Activated naive CD8-positive, alpha-beta T cell treated with anti-CD3 and anti-CD28 coated beads for 36 hours (primary cell): Measurements from ENCODE around the gene PYCARD. TPM values are rescaled to one million over a fixed set of nuclear protein-coding genes. Genes with fewer than 3 reads are reported as not detected.
A peak's percentile ranks its signal among the peaks of the same experiment; 100 is the strongest.

Experiments used
- DNase-seq: peaks from one replicate; pipeline ENCODE4 v3.0.0; 2021
- H3K27ac Mint-ChIP-seq: one replicate; pipeline ENCODE4 v1.8.0; 2022; ENCODE audit warnings: mild to moderate bottlenecking, moderate library complexity, mixed read lengths
- H3K27me3 Mint-ChIP-seq: one replicate; pipeline ENCODE4 v1.8.0; 2022; ENCODE audit warnings: mild to moderate bottlenecking, mixed read lengths
- H3K36me3 Mint-ChIP-seq: one replicate; pipeline ENCODE4 v1.8.0; 2021; ENCODE audit warnings: mild to moderate bottlenecking, mixed read lengths
- H3K4me1 Mint-ChIP-seq: one replicate; pipeline ENCODE4 v1.8.0; 2021; ENCODE audit warnings: mixed read lengths
- H3K4me3 Mint-ChIP-seq: one replicate; pipeline ENCODE4 v1.8.0; 2022; ENCODE audit warnings: mild to moderate bottlenecking, moderate library complexity, mixed read lengths
- H3K9me3 Mint-ChIP-seq: one replicate; pipeline ENCODE4 v1.8.0; 2022; ENCODE audit warnings: mixed read lengths
- total RNA-seq, 2 experiments: library from RNA; stranded (reverse); gene quantifications; one replicate each; pipeline ENCODE4 v1.2.3, GENCODE V29; 2021

The PYCARD gene
- total RNA-seq, 2 experiments from 2014 or later = 5.0 to 5.2 TPM

- Mint-ChIP-seq H3K27ac (no peak overlapping the region), H3K27me3 (peaks cover 38% of the 10 kb centered on the region), H3K4me3 (no peak overlapping the region), H3K36me3 (no peaks in the 10 kb centered on the region), H3K9me3 (no peaks in the 10 kb centered on the region), H3K4me1 (peaks cover 4% of the 10 kb centered on the region)
- no peak for DNase-seq
Observed at GRCh38 chr16:31221357-31222160, 19.0 kb upstream of the PYCARD start.

GRCh38 chr16:31219154-31219741 lies 16.7 kb upstream of the PYCARD start:
- peaks cover 57% of the 10 kb centered on the region for H3K27me3 Mint-ChIP-seq
- H3K36me3 Mint-ChIP-seq = no peaks in the 10 kb centered on the region
- no peaks in the 10 kb centered on the region for H3K9me3 Mint-ChIP-seq

DNA sequence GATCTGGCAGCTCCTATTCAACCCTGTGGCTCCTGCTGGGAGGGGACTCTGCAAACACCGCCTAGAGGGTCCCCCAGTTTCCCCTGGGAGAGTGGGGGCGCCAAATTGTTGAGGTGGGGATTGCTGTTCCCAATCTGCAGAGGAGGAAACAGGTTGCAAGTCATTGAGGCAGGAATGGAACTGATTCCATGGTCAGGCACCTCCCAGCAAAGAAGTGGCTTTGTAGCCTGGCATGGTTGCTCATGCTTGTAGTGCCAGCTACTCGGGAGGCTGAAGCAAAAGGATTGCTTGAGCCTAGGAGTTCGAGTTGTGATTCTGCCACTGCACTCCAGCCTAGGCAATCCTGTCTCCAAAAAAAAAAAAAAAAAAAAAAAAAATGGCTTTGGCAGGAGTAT lies 14.6 kb upstream of the PYCARD start:
- H3K27me3 Mint-ChIP-seq = peaks cover 75% of the 10 kb centered on the region
- no peak for DNase-seq
- H3K27ac Mint-ChIP-seq = no peak overlapping the region
- H3K36me3 Mint-ChIP-seq = no peaks in the 10 kb centered on the region
- H3K9me3 Mint-ChIP-seq = no peaks in the 10 kb centered on the region
- peak overlapping the region; percentile 55 for H3K4me3 Mint-ChIP-seq
- H3K4me1 Mint-ChIP-seq = peaks cover 14% of the 10 kb centered on the region

More at GRCh38 chr16:31219154-31219741, 16.7 kb upstream of the PYCARD start:
- no peak overlapping the region for H3K27ac Mint-ChIP-seq
- no peak overlapping the region for H3K4me3 Mint-ChIP-seq
- no peak for DNase-seq
- H3K4me1 Mint-ChIP-seq = peaks cover 14% of the 10 kb centered on the region

DNA sequence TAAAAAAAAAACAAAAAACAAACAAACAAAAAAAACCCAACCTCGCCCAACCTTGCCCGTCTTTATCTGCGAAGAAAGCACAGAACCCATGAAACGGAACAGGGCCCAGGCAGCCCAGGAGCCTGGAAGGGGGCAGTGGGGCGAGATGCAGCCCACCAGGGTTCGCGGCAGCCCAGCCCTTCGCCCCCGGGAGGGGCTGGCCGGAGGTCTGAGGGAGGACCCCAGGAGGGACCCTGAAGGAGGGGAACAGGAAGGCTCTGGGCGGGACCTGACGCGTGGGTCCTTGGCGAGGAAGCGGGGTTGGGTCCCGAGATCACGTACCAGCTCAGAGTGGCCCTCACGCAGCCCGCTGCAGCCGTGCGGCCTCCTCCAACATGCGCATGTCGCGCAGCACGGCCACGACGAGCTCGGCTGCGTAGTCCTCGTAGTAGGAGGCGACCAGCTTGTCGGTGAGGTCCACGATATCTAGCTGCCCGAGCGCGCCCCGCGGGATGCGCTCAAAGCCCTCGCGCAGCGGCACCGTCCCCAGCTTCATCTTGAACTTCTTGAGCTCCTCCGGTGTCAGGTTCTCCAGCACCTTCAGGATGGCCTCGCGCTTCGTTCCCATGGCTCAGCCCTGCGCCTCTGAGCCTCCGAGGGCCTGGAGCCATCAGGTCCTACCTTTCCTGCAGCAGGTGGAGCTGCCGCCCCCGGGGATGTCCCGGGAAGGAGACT lies 14.0 kb upstream of the PYCARD start, which contains the start of gene PYDC1:
TSS of gene PYDC1 (minus strand) at position 714 of the 714 bp plus-strand sequence. CDS start at position 607, 107 bp downstream.
- Mint-ChIP-seq H3K9me3 (no peaks in the 10 kb centered on the region), H3K27me3 (peaks cover 71% of the 10 kb centered on the region), H3K4me3 (peak within 1 kb of the TSS; percentile 55), H3K27ac (no peak within 1 kb of the TSS), H3K36me3 (no peaks in the 10 kb centered on the region), H3K4me1 (peaks cover 16% of the 10 kb centered on the region)
- DNase-seq = peak; percentile 22

GRCh38 chr16:31215287-31216162 lies 13.0 kb upstream of the PYCARD start:
- DNase-seq = peak; percentile 31
- Mint-ChIP-seq H3K4me3 (peak overlapping the region; percentile 55), H3K27ac (no peak overlapping the region), H3K4me1 (peaks cover 17% of the 10 kb centered on the region), H3K9me3 (no peaks in the 10 kb centered on the region), H3K36me3 (no peaks in the 10 kb centered on the region), H3K27me3 (peaks cover 64% of the 10 kb centered on the region)

DNA sequence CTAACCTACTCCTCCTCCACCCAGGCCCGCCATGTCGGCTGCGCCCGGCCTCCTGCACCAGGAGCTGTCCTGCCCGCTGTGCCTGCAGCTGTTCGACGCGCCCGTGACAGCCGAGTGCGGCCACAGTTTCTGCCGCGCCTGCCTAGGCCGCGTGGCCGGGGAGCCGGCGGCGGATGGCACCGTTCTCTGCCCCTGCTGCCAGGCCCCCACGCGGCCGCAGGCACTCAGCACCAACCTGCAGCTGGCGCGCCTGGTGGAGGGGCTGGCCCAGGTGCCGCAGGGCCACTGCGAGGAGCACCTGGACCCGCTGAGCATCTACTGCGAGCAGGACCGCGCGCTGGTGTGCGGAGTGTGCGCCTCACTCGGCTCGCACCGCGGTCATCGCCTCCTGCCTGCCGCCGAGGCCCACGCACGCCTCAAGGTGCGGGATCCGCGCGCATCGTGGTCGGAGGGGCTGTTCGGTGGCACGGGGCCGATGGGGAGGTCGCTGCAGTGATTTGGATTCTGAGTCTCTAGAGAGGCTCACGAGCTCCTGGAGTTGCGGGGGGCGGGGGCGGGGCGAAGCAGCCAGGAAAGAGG lies 12.2 kb upstream of the PYCARD start:
- Mint-ChIP-seq H3K27me3 (peaks cover 64% of the 10 kb centered on the region), H3K9me3 (no peaks in the 10 kb centered on the region), H3K27ac (no peak overlapping the region), H3K4me1 (peaks cover 17% of the 10 kb centered on the region), H3K36me3 (no peaks in the 10 kb centered on the region), H3K4me3 (peak overlapping the region; percentile 53)
- no peak for DNase-seq

DNA sequence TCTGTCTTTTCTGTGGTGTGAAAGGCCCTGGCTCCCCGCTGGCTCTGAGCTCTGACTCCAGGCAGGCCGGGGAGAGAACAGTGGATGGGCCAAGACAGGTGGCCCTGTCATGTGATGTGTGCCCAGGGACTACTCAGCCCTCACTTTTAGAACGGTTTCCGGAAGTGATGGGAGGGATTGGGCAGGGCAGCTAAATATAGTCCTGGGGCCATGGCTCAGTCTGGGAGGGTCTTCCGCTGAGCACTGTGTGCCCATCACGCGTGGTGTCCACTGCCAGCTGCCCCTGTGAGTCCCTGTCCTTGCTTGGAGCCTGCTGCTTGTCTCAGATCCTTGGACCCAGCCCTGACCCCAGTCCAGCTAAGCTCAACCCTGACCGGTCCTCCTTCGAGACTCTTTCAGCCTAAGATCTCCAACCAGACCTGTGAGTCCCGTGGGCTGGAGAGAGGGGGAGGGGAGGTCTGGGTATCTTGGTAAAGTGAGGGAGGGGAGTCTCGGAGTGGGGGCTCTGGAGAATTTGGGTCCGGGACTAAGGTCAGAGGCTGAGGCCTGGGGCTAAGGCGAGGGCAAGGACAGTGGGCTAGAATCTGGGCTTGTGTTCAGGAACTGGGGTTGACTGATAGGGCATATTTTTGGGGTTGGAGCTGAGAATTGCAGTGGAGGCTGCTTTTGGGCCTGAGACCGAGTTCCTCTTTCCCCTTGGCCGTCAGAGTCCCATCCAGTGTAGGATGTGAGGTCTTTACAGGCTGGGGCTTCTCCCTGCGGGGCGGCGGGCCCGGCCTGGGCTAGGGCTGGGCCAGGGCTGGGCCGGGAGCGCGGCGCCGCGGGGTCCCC lies 11.5 kb upstream of the PYCARD start, which contains the start of gene TRIM72:
TSS of gene TRIM72 (plus strand) at position 243 of the 831 bp plus-strand sequence. CDS start 620 bp downstream, outside the sequence.
- peaks cover 62% of the 10 kb centered on the region for H3K27me3 Mint-ChIP-seq
- DNase-seq = no peak
- no peak within 1 kb of the TSS for H3K27ac Mint-ChIP-seq
- no peaks in the 10 kb centered on the region for H3K36me3 Mint-ChIP-seq
- H3K4me1 Mint-ChIP-seq = peaks cover 17% of the 10 kb centered on the region
- H3K4me3 Mint-ChIP-seq = peak within 1 kb of the TSS; percentile 53
- H3K9me3 Mint-ChIP-seq = no peaks in the 10 kb centered on the region

DNA sequence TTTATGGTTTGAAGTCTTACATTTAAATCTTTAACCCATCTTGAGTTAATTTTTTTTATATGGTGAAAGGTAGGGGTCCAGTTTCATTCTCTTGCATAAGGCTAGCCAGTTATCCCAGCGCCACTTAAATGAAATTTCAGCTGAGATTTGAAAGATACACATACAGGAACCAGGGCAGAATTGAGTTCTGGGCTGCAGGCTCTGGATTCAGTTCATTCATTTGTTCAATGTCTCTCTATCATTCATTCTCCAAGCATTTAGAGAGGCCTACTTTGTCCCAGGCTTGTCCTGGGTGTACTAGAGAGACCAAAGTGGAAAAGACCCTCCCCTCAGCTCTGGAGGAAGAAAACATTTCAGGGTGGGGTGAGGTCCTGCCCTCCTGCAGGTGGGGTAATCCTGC lies 10.8 kb upstream of the PYCARD start:
- Mint-ChIP-seq H3K36me3 (no peaks in the 10 kb centered on the region), H3K27me3 (peaks cover 54% of the 10 kb centered on the region), H3K4me3 (no peak overlapping the region), H3K9me3 (no peaks in the 10 kb centered on the region), H3K4me1 (peaks cover 17% of the 10 kb centered on the region), H3K27ac (no peak overlapping the region)
- DNase-seq = no peak

DNA sequence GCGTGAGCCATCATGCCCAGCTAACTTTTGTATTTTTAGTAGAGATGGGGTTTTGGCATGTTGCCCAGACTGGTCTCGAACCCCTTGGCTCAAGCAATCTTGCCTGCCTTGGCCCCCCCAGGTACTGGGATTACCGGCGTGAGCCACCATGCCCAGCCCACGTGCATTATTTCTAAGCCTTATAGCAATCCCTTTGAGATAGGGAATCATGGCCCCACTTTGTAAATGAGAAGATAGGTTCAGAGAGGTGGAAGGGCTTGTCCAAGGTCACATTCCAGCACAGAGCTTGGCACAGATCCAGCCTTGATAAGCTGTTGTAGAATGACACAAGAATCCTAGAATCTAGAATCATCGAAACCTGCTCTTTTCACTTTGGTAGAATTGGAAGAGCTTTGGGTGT lies 4.2 kb upstream of the PYCARD start:
- Mint-ChIP-seq H3K4me3 (no peak overlapping the region), H3K27ac (no peak overlapping the region), H3K36me3 (no peaks in the 10 kb centered on the region), H3K4me1 (peaks cover 10% of the 10 kb centered on the region), H3K27me3 (no peaks in the 10 kb centered on the region), H3K9me3 (no peaks in the 10 kb centered on the region)
- no peak for DNase-seq

DNA sequence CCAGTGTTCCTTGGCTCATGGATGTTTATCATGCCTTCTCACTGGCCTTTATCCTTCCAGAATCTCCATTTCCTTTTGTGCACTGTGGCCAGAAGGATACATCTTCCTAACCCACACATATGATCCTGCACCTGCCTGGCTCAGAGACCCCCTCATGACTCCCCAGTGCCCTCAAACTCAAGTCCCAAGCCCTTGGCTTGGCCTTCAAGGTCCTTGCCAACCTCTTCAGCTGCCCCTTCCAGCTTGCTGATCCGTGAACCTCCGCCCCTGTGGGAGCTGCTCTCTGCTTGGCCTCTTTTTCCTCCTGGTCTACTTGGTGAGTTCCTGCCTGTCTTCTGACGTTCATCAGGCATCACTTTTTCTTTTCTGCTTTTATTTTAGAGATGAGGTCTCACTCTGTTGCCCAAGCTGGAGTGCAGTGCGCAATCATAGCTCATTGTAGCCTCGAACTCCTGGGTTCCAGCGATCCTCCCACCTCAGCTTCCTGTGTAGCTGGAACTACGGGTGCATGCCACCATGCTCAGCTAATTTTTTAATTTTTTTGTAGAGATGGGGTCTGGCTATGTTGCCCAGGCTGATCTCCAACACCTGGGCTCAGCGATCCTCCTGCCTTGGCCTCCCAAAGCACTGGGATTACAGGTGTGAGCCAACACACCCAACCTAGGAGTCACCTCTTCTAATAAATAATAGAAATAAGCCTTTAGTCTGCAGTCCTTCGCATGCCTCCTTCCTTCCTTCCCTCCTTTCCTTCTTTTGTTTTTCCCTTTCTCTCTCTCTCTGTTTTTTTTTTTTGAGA lies 2.5 kb upstream of the PYCARD start:
- no peaks in the 10 kb centered on the region for H3K36me3 Mint-ChIP-seq
- no peaks in the 10 kb centered on the region for H3K27me3 Mint-ChIP-seq

GRCh38 chr16:31201582-31202413 lies 762 bp downstream of the PYCARD start:
- Mint-ChIP-seq H3K4me3 (peak overlapping the region; percentile 78), H3K27me3 (no peaks in the 10 kb centered on the region), H3K36me3 (peaks cover 8% of the 10 kb centered on the region), H3K9me3 (no peaks in the 10 kb centered on the region), H3K4me1 (peaks cover 40% of the 10 kb centered on the region), H3K27ac (peak overlapping the region; percentile 43)
- DNase-seq = no peak

More for the DNA sequence above, 2.5 kb upstream of the PYCARD start:
- no peak for DNase-seq
- Mint-ChIP-seq H3K4me1 (peaks cover 19% of the 10 kb centered on the region), H3K9me3 (no peaks in the 10 kb centered on the region), H3K27ac (no peak overlapping the region), H3K4me3 (no peak overlapping the region)
